HCT116 (cell line): ENCODE measurements around the gene RBP5. TPM values are rescaled to one million over a fixed set of nuclear protein-coding genes. Genes with fewer than 3 reads are reported as not detected.
"Not testable (repeated sequence)": the region's sequence is repeated elsewhere in the genome, so short reads cannot be mapped to it uniquely, and the experiment has no call there.

Experiments used
- ATAC-seq: fragments of 200-7000 bp; cut with Tn5 transposase; 2 replicates; pipeline ENCODE4 v1.9.1; 2020; ENCODE audit warnings: mild to moderate bottlenecking, moderate library complexity
- BruUV-seq: library from RNA; stranded (reverse); fragments of 400-500 nt; replicated peaks from 2 replicates; lab custom pipeline; 2021; lab: Mats Ljungman, UMichigan
- CTCF ChIA-PET: fragments of 300-600 bp; sonication (Branson Sonifier 250); formaldehyde crosslinking; loops from one replicate; lab custom pipeline; 2021; ENCODE audit warnings: antibody characterized with exemption; lab: Charles Lee
- POLR2A ChIA-PET: fragments of 300-600, 350-600 bp; sonication (Branson Sonifier 250); formaldehyde crosslinking; loops from one replicate; lab custom pipeline; 2021; ENCODE audit warnings: antibody characterized with exemption; lab: Charles Lee
- RAD21 ChIA-PET, 2 experiments: fragments of 300-600 bp; sonication (Branson Sonifier 250); formaldehyde crosslinking; loops; one replicate each; lab custom pipeline; 2023; ENCODE audit warnings: low total read pairs in 2 of 2; ENCODE audit not compliant: uncharacterized antibody in 2 of 2, unreplicated experiment in 2 of 2, low non-redundant PET in 1 of 2; lab: Charles Lee
- DNase-seq: peaks from one replicate; pipeline ENCODE4 v3.0.0-alpha.2; 2010; ENCODE audit warnings: low read depth, low spot score
- H2AFZ ChIP-seq: fragments of 200-600 bp; shearing (Covaris generic), sonication (generic); 2 replicates; pipeline ENCODE4 v1.6.1; 2017; ENCODE audit warnings: low read depth, mixed run types, mixed read lengths, antibody characterized with exemption, low read length; ENCODE audit not compliant: poor library complexity, severe bottlenecking
- H3K27ac ChIP-seq: 2 replicates; pipeline ENCODE4 v1.5.1; 2012; ENCODE audit warnings: low read depth, low read length
- H3K27me3 ChIP-seq: fragments of 200-600 bp; sonication (generic); 2 replicates; pipeline ENCODE4 v1.6.1; 2016; ENCODE audit warnings: mixed run types, low read length, mixed read lengths; ENCODE audit not compliant: insufficient read depth
- H3K36me3 ChIP-seq, 2 experiments: fragments of 200-500 bp in 1 of 2; fragments of 200-600 bp in 1 of 2; sonication (Bioruptor generic) in 1 of 2; sonication (generic) in 1 of 2; 2 replicates each; pipeline versions ENCODE4 v1.5.1 to v1.6.1; 2014 to 2016; ENCODE audit warnings: low read length in 2 of 2, inconsistent platforms in 1 of 2, mixed read lengths in 1 of 2, mixed run types in 1 of 2; ENCODE audit not compliant: insufficient read depth in 2 of 2, control insufficient read depth in 1 of 2
- H3K4me1 ChIP-seq, 2 experiments: fragments of 200-600 bp in 1 of 2; sonication (generic) in 1 of 2; 2 replicates each; pipeline versions ENCODE4 v1.5.1 to v1.6.1; 2012 to 2017; ENCODE audit warnings: low read length in 2 of 2, inconsistent platforms in 1 of 2, mild to moderate bottlenecking in 1 of 2, mixed read lengths in 1 of 2, mixed run types in 1 of 2, moderate library complexity in 1 of 2; ENCODE audit not compliant: insufficient read depth in 2 of 2, control insufficient read depth in 1 of 2
- H3K4me2 ChIP-seq: fragments of 200-600 bp; sonication (generic); 2 replicates; pipeline ENCODE4 v1.6.1; 2017; ENCODE audit warnings: mixed run types, low read length, mixed read lengths
- H3K4me3 ChIP-seq, 2 experiments: fragments of 200-600 bp in 1 of 2; sonication (generic) in 1 of 2; replicated peaks in 1 of 2; 2 replicates each; pipeline ENCODE4 v1.5.1; 2011 to 2016; ENCODE audit warnings: low read length in 2 of 2, control low read depth in 1 of 2, low read depth in 1 of 2, mild to moderate bottlenecking in 1 of 2, mixed read lengths in 1 of 2, mixed run types in 1 of 2
- H3K79me2 ChIP-seq: fragments of 200-600 bp; sonication (generic); 2 replicates; pipeline ENCODE4 v1.6.1; 2017; ENCODE audit warnings: mild to moderate bottlenecking, mixed run types, low read length, moderate library complexity, mixed read lengths; ENCODE audit not compliant: insufficient read depth
- H3K9ac ChIP-seq: fragments of 200-600 bp; sonication (generic); 2 replicates; pipeline ENCODE4 v1.6.1; 2016; ENCODE audit warnings: low read length, mixed read lengths
- H3K9me2 ChIP-seq: fragments of 200-600 bp; sonication (generic), shearing (Covaris generic); 2 replicates; pipeline ENCODE4 v1.6.1; 2017; ENCODE audit warnings: mixed run types, mild to moderate bottlenecking, moderate library complexity; ENCODE audit not compliant: insufficient read depth
- H3K9me3 ChIP-seq, 2 experiments: fragments of 200-500 bp in 1 of 2; fragments of 200-600 bp in 1 of 2; sonication (Bioruptor generic) in 1 of 2; sonication (generic) in 1 of 2; 2 replicates each; pipeline ENCODE4 v1.6.1; 2014 to 2017; ENCODE audit warnings: low read length in 2 of 2, mixed read lengths in 2 of 2, inconsistent platforms in 1 of 2, low read depth in 1 of 2, mild to moderate bottlenecking in 1 of 2, mixed run types in 1 of 2, moderate library complexity in 1 of 2; ENCODE audit not compliant: control insufficient read depth in 1 of 2, insufficient read depth in 1 of 2
- H4K20me1 ChIP-seq: fragments of 200-600 bp; sonication (generic), shearing (Covaris generic); 2 replicates; pipeline ENCODE4 v1.6.1; 2017; ENCODE audit warnings: mixed run types, mild to moderate bottlenecking, moderate library complexity; ENCODE audit not compliant: insufficient read depth
- CBX3 ChIP-seq: IDR thresholded peaks from 2 replicates; pipeline ENCODE4 v1.6.1; 2012; ENCODE audit warnings: low read depth
- ELF1 ChIP-seq: IDR thresholded peaks from 2 replicates; pipeline ENCODE4 v1.6.1; 2012; ENCODE audit warnings: low read depth, borderline replicate concordance
- EZH2 ChIP-seq: fragments of 200-600 bp; sonication (generic); IDR thresholded peaks from 2 replicates; pipeline ENCODE4 v1.6.1; 2017; ENCODE audit warnings: antibody characterized with exemption, mixed run types
- EZH2phosphoT487 ChIP-seq: fragments of 200-600 bp; IDR thresholded peaks from 2 replicates; pipeline ENCODE4 v1.6.1; 2018; ENCODE audit warnings: antibody characterized with exemption, borderline replicate concordance
- POLR2AphosphoS5 ChIP-seq: IDR thresholded peaks from 2 replicates; pipeline ENCODE4 v1.6.1; 2011; ENCODE audit warnings: mild to moderate bottlenecking, low read depth, low read length, moderate library complexity
- SP1 ChIP-seq: IDR thresholded peaks from 2 replicates; pipeline ENCODE4 v1.6.1; 2012; ENCODE audit warnings: low read depth
- SRF ChIP-seq: IDR thresholded peaks from 2 replicates; pipeline ENCODE4 v1.6.1; 2012; ENCODE audit warnings: low read depth
- TCF7L2 ChIP-seq: IDR thresholded peaks from 2 replicates; pipeline ENCODE4 v1.7.0; 2011; ENCODE audit warnings: borderline replicate concordance, inconsistent platforms; ENCODE audit not compliant: insufficient read depth, insufficient read length; ENCODE audit errors: extremely low read depth
- YY1 ChIP-seq: IDR thresholded peaks from 2 replicates; pipeline ENCODE4 v1.6.1; 2011; ENCODE audit warnings: low read length, low read depth, moderate library complexity, mild to moderate bottlenecking; ENCODE audit not compliant: insufficient replicate concordance; ENCODE audit errors: extremely low read depth
- intact Hi-C: fragments of 100-400 bp; cut with micrococcal nuclease; formaldehyde crosslinking; loops from 2 replicates; pipeline ENCODE4 v1.10.0; 2022
- total RNA-seq: library from RNA; stranded (reverse); gene quantifications from one replicate; pipeline ENCODE4 v1.2.1, GENCODE V29; 2021; ENCODE audit not compliant: unreplicated experiment
- TF ChIP-seq, protein P1 (sequence below): IDR thresholded peaks from 2 replicates; pipeline ENCODE4 v1.6.1; 2012; ENCODE audit warnings: low read depth

RBP5 gene
- total RNA-seq, 1 experiment from 2014 or later = 0.22 TPM

DNA sequence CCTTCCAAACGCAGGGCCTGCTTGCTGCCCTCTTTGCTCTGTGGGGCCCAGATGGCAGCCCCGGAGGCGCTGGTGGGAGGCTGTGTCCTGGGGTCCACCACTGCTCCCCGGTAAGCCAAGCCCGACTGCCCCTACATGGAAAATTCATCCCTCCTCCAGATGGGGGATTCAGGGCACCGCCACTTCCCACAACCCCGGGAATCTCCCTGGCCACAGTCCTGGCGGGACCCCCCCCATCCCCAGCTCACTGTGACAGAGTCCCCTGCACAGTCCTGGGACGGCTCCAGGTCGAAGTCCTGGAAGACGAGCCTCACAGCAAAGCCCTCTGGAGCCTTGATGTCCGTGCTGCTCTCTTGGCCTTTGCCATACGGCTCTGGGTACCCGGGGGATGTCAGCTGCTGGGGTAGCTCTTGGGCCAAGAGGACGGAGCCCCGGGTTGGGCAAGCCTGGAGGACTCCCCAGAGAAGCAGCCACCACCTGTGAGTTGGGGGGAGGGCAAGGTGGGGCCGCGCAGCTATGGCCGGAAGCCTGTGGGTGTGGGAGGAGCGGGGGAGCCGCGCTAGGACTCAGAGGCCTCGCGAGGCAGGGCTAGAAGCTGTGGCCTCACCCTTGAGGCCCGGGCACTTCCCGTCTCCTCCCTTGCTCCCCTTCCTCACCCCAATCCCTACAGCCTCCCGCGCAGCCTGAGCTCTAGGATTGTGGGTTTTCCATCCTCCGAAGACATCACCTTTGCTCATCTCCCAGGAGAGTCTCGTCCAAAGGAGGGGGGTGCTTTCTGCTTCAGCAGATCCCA is 20.5 kb downstream of the RBP5 start (continued):
- TF ChIP-seq POLR2AphosphoS5 (peak; percentile 85), SP1 (no peak), ELF1 (no peak), TCF7L2 (no peak), EZH2phosphoT487 (no peak)
- TF ChIP-seq, all 23 proteins: peak for 7

DNA sequence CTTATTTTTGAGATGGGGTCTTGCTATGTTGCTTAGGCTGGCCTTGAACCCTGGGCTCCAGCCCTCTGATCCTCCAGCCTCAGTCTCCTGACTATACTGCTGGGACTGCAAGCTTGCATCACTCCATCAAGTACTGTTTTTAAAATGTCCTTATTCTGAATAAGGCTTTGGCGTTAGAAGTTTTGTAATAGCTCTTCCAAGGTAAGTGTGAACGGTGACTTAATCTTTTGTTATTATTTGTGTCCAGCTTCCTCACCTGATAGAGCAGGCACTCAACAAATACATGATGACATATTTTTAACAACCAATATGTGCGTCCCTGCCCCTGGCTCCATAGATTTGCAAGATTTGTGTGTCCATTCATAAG is 21.1 kb downstream of the RBP5 start:
- Histone ChIP-seq H3K4me2 (peak overlapping the region; percentile 96), H3K79me2 (peaks cover 25% of the 10 kb centered on the region), H3K36me3 (peaks cover 0 to 4% of the 10 kb centered on the region in 2 experiments; a peak in 1 of 4 replicates), H2AFZ (no peak overlapping the region), H3K9ac (peak overlapping the region; percentile 87), H3K4me3 (peak overlapping the region; percentile 85 to 86), H3K4me1 (peaks cover 4 to 16% of the 10 kb centered on the region in 2 experiments; a peak in 3 of 4 replicates), H3K27me3 (no peaks in the 10 kb centered on the region), H3K9me2 (no peaks in the 10 kb centered on the region), H3K9me3 (peaks cover 9 to 11% of the 10 kb centered on the region in 2 experiments; a peak in 1 of 4 replicates), H3K27ac (peak overlapping the region; percentile 88), H4K20me1 (no peaks in the 10 kb centered on the region)
- no TSS peak for BruUV-seq
- ChIA-PET RAD21 (no interaction called here), CTCF (interaction anchor here (0.7 to 4.2 kb wide), 7 partner anchors 15 to 238 kb away, joined by 3 to 34 read pairs (median 3); partner anchors contain the start of genes C12orf57, C1R, RNU7-1 and SPSB2), POLR2A (interaction anchor here (1.0 to 3.8 kb wide), 8 partner anchors 14 to 182 kb away, joined by 3 to 77 read pairs (median 4); partner anchors contain the start of genes C12orf57, PEX5 and RNU7-1)
- intact Hi-C loops = loop anchor here (1.0 to 2.0 kb wide), 3 partner anchors 89 to 234 kb away; partner anchors contain the start of genes EMG1, LPCAT3, PHB2 and SPSB2
- ATAC-seq (no peak), DNase-seq (no peak)
- TF ChIP-seq SRF (no peak), EZH2 (no peak), CBX3 (no peak), YY1 (no peak), EZH2phosphoT487 (no peak)
- TF ChIP-seq, protein P1, sequence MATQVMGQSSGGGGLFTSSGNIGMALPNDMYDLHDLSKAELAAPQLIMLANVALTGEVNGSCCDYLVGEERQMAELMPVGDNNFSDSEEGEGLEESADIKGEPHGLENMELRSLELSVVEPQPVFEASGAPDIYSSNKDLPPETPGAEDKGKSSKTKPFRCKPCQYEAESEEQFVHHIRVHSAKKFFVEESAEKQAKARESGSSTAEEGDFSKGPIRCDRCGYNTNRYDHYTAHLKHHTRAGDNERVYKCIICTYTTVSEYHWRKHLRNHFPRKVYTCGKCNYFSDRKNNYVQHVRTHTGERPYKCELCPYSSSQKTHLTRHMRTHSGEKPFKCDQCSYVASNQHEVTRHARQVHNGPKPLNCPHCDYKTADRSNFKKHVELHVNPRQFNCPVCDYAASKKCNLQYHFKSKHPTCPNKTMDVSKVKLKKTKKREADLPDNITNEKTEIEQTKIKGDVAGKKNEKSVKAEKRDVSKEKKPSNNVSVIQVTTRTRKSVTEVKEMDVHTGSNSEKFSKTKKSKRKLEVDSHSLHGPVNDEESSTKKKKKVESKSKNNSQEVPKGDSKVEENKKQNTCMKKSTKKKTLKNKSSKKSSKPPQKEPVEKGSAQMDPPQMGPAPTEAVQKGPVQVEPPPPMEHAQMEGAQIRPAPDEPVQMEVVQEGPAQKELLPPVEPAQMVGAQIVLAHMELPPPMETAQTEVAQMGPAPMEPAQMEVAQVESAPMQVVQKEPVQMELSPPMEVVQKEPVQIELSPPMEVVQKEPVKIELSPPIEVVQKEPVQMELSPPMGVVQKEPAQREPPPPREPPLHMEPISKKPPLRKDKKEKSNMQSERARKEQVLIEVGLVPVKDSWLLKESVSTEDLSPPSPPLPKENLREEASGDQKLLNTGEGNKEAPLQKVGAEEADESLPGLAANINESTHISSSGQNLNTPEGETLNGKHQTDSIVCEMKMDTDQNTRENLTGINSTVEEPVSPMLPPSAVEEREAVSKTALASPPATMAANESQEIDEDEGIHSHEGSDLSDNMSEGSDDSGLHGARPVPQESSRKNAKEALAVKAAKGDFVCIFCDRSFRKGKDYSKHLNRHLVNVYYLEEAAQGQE = no peak

DNA sequence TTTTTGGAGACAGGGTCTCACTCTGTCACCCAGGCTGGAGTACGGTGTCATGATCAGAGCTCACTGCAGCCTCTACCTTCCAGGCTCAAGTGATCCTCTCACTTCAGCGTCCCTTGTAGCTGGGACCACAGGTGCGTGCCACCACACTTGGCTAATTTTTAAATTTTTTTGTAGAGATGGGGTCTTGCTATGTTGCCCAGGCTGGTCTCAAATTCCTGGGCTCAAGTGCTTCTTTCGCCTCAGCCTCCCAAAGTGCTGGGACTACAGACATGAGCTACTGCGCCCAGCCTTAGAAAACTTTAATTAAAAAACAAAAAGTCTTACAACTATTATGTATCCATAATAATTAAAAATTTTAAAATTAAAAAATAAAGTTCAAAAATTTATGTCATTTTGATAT is 21.5 kb downstream of the RBP5 start:
- H3K9me2 ChIP-seq, H3K4me2 ChIP-seq, H3K36me3 ChIP-seq, RAD21 ChIA-PET, DNase-seq, H4K20me1 ChIP-seq, H2AFZ ChIP-seq, H3K27me3 ChIP-seq, ATAC-seq, H3K9ac ChIP-seq, H3K27ac ChIP-seq, BruUV-seq, intact Hi-C loops: not testable (repeated sequence)
- Histone ChIP-seq H3K9me3 (peaks cover 9 to 11% of the 10 kb centered on the region in 2 experiments; a peak in 1 of 4 replicates), H3K4me1 (peaks cover 4 to 16% of the 10 kb centered on the region in 2 experiments; a peak in 3 of 4 replicates), H3K4me3 (peak overlapping the region in 1 of 2 experiments; percentile 85; a peak in 2 of 4 replicates), H3K79me2 (peaks cover 25% of the 10 kb centered on the region)
- CTCF ChIA-PET = interaction anchor here (0.7 to 4.2 kb wide), 6 partner anchors 15 to 238 kb away, joined by 3 to 34 read pairs (median 8); partner anchors contain the start of genes C12orf57, C1R, RNU7-1 and SPSB2
- POLR2A ChIA-PET = interaction anchor here (1.0 to 3.8 kb wide), 4 partner anchors 30 to 162 kb away, joined by 3 to 77 read pairs (median 8); partner anchors contain the start of genes C12orf57 and RNU7-1
